RWPE2 (cell line): Measurements from ENCODE around the gene HOXD11.

ENCODE experiments used
- ATAC-seq: fragments of 200-7000 bp; cut with Tn5 transposase; 3 replicates; pipeline ENCODE4 v1.9.1; 2021; ENCODE audit warnings: low read depth
- DNase-seq: peaks from one replicate; pipeline ENCODE4 v3.0.0-alpha.2; 2020; ENCODE audit warnings: low spot score
- H3K27ac ChIP-seq: fragments of 450-650 bp; 2 replicates; pipeline ENCODE4 v1.5.1; 2017; ENCODE audit warnings: mild to moderate bottlenecking; ENCODE audit not compliant: poor library complexity, severe bottlenecking
- H3K27me3 ChIP-seq: fragments of 250-450 bp; sonication (Bioruptor Pico); 2 replicates; pipeline ENCODE4 v1.5.1; 2021; ENCODE audit warnings: mild to moderate bottlenecking, moderate library complexity; ENCODE audit not compliant: insufficient read depth, poor library complexity, severe bottlenecking
- H3K36me3 ChIP-seq: fragments of 250-450 bp; sonication (Bioruptor Pico); 2 replicates; pipeline ENCODE4 v1.5.1; 2020; ENCODE audit warnings: low read depth, mild to moderate bottlenecking, moderate library complexity
- H3K4me1 ChIP-seq: fragments of 250-450 bp; sonication (Bioruptor Pico); 2 replicates; pipeline ENCODE4 v1.5.1; 2021; ENCODE audit warnings: mild to moderate bottlenecking, moderate library complexity; ENCODE audit not compliant: insufficient read depth, poor library complexity, severe bottlenecking
- H3K4me3 ChIP-seq: fragments of 250-450 bp; sonication (Bioruptor Pico); 2 replicates; pipeline ENCODE4 v1.5.1; 2021; ENCODE audit warnings: mild to moderate bottlenecking, moderate library complexity; ENCODE audit not compliant: severe bottlenecking
- H3K9me3 ChIP-seq: fragments of 250-450 bp; sonication (Bioruptor Pico); 2 replicates; pipeline ENCODE4 v1.5.1; 2021; ENCODE audit warnings: mild to moderate bottlenecking, moderate library complexity; ENCODE audit not compliant: severe bottlenecking
- CTCF ChIP-seq: fragments of 450-650 bp; IDR thresholded peaks from one replicate; pipeline ENCODE4 v1.5.1; 2017; ENCODE audit warnings: mild to moderate bottlenecking, moderate library complexity; ENCODE audit not compliant: poor library complexity, severe bottlenecking

The HOXD11 gene

GRCh38 chr2:176155356-176156044, 48.4 kb downstream of the HOXD11 start:
- H3K9me3 ChIP-seq = no peaks in the 10 kb centered on the region
- TF ChIP-seq CTCF = no peak
- peaks cover 23% of the 10 kb centered on the region for H3K27me3 ChIP-seq
- DNase-seq (no peak), ATAC-seq (no peak)
- H3K36me3 ChIP-seq = no peaks in the 10 kb centered on the region
- H3K27ac ChIP-seq = no peak overlapping the region
- H3K4me3 ChIP-seq = no peak overlapping the region
- H3K4me1 ChIP-seq = no peaks in the 10 kb centered on the region

DNA sequence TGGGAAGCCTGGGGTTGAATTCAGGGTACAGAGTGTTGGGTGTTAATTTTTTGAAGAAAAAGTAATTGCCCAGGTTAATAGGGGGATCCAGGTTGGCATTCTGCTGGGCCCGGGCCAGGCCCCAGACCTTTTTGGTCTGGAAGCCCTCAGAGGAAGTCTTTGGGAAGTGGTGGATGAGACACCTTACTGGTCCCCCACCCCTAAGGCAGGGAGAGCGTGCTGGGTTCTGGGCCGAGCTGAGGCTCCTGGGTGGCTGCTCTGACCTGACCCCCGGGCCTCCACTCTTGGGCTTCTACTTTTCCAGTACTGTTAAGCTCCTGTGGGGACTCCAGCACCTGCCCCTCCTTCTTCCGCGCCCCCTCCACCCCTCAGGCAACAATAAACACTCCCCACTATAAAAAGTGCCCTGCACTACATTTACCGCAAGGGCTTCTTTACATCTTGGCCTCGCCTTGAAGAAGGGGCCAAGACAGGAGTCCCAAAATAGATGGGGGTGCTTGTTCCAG, 49.3 kb downstream of the HOXD11 start:
- Histone ChIP-seq H3K36me3 (no peaks in the 10 kb centered on the region), H3K4me3 (no peak overlapping the region), H3K4me1 (no peaks in the 10 kb centered on the region), H3K27me3 (peaks cover 31% of the 10 kb centered on the region), H3K27ac (no peak overlapping the region), H3K9me3 (no peaks in the 10 kb centered on the region)
- ATAC-seq (no peak), DNase-seq (no peak)
- no peak for TF ChIP-seq CTCF

DNA sequence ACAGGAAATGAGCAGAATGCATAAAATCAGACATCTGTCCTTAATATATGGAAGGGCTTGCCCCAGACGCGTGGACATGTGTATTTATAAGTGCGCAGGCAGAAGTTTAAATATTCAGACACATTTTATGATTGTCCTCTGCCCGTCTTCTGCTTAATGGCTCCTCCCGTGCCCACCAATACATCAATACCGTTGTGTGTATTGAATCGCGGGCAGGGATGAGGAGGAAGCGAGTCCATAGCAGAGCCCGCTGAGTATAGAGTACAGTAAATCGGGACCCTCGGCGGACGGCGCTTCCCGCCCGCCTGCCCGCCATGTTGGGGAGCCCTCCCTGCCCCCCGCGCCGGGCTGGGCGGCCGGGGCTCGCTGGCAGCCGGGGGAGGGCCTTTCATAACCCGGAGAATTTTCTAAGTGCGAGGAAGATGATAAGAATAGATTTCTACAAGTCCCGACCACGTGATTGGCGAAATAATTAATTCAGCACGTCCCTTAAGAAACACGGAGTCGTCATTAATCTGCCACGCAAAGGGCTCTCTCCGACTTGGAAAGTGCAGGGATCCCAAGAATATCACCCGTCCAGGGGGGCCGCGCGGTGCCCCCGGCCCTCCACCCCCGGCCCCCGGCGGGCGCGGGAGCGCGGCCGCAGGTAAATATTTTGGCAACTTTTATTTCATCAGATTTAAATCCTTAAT, 49.9 kb downstream of the HOXD11 start, which contains the start of gene HOXD3:
Gene HOXD3, plus strand, starts transcription at position 501 of the 692 bp plus-strand sequence. CDS start 11,808 bp downstream, outside the sequence.
- Histone ChIP-seq H3K27me3 (peaks cover 37% of the 10 kb centered on the region), H3K36me3 (no peaks in the 10 kb centered on the region), H3K9me3 (no peaks in the 10 kb centered on the region), H3K4me1 (no peaks in the 10 kb centered on the region), H3K4me3 (peak within 1 kb of the TSS; percentile 13), H3K27ac (no peak within 1 kb of the TSS)
- DNase-seq = no peak
- TF ChIP-seq CTCF = no peak
- ATAC-seq = no peak

GRCh38 chr2:176157499-176158185, 50.6 kb downstream of the HOXD11 start:
- Histone ChIP-seq H3K36me3 (no peaks in the 10 kb centered on the region), H3K4me1 (no peaks in the 10 kb centered on the region), H3K4me3 (peak overlapping the region; percentile 13), H3K27ac (no peak overlapping the region), H3K27me3 (peaks cover 44% of the 10 kb centered on the region), H3K9me3 (no peaks in the 10 kb centered on the region)
- no peak for DNase-seq
- TF ChIP-seq CTCF = no peak
- no peak for ATAC-seq
